HG02885 (cell line): Measurements from ENCODE around the gene ALDH1A2.
"Not testable (repeated sequence)": the region's sequence is repeated elsewhere in the genome, so short reads cannot be mapped to it uniquely, and the experiment has no call there.

Experiments used
- ATAC-seq: cut with Tn5 transposase; IDR thresholded peaks from one replicate; pipeline ENCODE4 v1.9.1; 2021; ENCODE audit warnings: mild to moderate bottlenecking; ENCODE audit not compliant: unreplicated experiment, poor library complexity

Gene ALDH1A2

GRCh38 chr15:58045376-58045775, 20.1 kb downstream of the ALDH1A2 start:
- not testable (repeated sequence) for ATAC-seq

- no peak for ATAC-seq
Observed at GRCh38 chr15:58044551-58044950, 21.0 kb downstream of the ALDH1A2 start.

DNA sequence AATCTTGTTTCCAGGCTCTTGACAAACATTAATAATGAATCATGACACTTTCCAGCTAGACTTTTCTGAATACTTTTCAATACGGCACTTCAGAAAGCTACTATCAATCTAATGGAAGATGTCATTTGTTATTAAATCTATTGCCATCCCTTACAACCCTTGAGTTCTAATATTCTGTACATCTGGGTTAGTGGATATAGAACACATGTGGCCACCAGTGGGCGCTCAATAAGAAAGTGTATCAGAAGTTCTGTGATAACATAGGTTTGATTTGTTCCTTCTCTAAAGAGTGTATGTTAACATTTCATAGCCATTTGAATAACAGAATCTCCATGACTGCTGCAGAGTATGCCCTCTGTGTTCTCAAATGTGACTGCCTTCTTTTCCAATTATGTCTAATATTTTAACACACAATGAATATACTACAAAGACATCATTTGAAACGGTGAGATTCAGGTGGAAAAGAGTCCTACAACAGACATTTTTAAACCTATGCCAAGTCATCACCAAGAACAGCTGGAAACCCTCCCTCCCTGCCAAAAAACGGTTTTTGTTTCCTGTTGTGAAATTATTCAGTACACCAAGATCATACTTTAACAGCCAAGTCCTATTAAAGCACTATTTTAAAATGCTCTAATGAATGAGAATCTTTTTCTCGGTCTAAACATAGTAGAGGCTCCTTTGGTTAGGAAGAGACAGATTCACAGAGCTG, 22.2 kb downstream of the ALDH1A2 start:
- ATAC-seq = no peak

DNA sequence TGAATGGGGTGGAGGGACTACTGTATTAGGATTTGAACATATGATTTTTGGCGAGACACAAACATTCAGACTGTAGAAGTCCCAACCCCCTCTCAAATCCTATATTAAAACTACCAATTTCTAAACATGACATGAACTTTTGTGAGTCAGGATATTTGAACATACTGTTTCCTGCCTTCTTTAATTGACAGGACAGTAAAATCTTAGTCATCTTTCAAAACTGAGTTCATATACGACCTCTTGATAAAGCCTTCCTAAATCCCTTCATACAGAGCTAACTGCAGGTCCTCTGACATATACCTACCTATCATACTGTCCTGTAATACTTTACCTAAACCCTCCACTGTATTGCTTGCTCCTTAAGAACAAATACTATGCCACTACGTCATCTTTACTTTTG, 23.5 kb downstream of the ALDH1A2 start:
- no peak for ATAC-seq

- ATAC-seq = no peak
Observed at GRCh38 chr15:58040150-58040549, 25.4 kb downstream of the ALDH1A2 start.

- no peak for ATAC-seq
Observed at GRCh38 chr15:58039079-58040035, 26.2 kb downstream of the ALDH1A2 start.

DNA sequence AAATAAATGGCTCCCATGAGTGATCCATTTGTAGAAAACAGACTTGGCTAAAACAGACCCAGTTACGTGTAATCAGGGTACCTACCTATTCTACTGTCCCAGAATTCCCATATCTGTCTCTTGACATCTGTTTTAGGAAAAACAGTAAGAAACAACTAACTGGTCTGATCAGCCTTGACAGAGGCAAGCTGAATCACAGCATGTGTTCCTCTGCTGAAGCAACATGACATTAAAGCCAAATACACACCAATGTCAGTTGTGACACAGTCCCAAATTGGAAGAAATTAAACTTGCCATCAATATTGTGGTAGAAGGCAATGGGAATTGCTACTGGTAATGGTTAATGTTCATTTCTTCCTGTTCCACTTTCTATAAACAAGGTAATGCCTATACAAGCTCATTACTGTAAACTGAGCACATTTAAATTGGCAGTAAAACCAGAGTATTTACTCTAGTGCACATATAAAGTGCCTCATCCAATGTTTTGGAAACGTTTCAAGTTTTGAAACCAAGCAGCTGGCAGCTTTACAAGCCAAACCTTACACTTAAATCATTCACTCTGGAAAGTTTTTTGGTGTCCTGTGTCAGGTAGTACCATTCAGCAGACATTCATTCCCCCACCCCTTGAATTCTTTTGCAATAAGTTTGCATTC, 27.0 kb downstream of the ALDH1A2 start:
- no peak for ATAC-seq

DNA sequence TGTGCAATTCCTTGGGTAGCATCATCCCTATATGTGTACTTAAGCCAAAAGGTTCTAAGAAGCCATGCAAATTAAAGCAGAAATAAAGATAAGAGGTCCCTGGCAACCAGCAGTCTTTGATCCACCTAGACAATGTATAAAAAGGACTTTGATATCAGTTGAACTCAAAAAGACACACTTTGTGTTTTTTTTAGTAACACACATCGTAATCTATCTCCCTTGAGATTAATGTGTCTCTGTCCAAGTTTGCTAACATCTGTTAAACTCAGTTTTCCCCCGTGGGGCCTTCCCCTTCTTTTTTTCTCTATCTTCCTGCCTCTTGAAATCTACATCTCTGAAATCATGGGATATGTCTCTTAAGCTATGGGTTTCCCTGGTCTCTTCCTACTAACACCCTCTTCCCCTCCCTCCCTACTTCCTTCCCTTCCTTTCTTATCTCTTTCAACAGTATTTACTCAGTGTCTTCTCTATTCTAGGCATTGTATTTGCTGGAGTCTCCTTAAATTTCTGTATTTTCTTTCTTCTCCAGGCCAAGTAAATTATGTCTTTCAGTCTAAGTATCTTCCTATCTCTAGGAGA, 27.7 kb downstream of the ALDH1A2 start:
- no peak for ATAC-seq

DNA sequence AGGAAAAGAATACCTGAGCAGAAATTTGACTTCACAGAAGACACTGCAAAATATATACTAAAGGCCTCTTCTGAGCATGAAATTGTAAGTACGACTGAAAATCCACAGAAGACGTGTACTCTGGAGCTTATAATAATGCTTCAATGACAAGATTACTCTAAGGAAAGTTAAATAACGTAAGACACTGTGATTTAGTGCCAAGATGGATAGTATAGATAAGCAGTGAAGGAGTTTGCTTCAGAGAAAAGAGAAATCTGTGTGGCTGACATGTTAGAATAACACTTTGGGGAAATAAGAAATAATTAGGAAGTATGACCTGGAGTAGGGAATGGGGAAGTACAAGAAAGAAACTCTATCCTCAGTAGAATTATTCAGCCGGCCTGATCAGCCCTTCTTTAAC, 28.9 kb downstream of the ALDH1A2 start:
- no peak for ATAC-seq

GRCh38 chr15:58028392-58028791, 37.1 kb downstream of the ALDH1A2 start:
- ATAC-seq = not testable (repeated sequence)

GRCh38 chr15:58026552-58026951, 39.0 kb downstream of the ALDH1A2 start:
- ATAC-seq = no peak

DNA sequence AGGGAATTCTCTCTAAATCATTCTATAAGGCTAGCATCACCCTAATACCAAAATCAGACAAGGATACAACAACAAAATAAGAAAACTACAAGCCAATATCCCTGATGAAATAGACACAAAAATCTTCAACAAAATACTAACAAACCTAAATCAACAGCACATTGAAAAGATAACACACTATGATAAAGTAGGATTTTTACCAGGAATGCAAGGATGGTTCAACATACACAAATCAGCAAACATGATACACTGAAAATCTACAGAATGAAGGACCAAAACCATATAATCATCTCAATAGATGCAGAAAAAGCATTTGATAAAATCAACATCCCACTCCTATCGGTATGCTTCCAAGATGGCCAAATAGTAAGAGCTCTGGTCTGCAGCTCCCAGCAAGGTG, 39.5 kb downstream of the ALDH1A2 start:
- ATAC-seq = no peak

- ATAC-seq = no peak
Observed at GRCh38 chr15:58021332-58022230, 43.9 kb downstream of the ALDH1A2 start.

DNA sequence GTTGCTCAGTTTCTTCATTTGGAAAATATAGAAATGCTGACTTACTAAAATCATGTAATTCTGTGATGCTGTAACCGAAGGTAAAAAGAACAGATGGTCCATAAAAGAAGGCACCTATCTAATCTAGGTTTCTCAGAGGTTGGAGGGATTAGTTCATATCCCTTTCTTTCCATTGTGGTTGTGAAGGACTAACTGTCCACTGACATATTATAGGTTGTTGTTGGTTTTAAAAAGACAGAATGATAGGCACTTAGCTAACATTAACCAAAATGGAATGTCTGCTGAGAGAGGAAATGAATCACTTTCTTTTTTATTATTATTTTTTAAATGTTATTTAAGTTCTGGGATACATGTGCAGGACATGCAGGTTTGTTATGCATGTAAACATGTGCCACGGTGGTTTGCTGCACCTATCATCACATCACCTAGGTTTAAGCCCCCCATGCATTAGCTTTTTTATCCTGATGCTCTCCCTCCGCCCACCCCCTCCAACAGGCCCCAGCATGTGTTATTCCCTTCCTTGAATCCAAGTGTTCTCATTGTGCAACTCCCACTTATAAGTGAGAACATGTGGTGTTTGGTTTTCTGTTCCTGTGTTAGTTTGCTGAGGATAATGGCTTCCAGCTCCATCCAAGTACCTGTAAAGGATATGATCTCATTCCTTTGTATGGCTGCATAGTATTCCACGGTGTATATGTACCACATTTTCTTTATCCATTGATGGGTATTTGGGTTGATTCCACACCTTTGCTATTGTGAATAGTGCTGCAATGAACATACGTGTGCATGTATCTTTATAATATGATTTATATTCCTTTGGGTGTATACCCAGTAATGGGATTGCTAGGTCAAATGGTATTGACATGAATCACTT, 45.8 kb downstream of the ALDH1A2 start:
- no peak for ATAC-seq

DNA sequence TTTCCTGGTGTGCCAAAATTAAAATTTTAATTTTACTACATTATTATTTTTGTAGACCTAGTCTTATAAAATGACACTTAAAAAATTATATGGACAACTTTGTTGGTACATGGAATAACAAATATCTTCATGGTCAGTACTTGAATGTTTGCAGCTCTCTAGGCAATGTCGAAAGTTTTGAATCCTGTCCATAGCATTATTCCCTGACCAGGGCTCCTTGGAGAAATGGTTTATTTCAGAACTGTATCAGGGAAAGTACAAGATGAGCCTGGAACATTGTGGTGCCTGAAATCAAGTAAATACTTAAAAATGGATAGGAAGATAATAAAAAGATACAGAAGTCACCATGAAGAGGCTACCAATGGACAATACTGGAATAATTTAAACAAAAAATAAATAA, 47.6 kb downstream of the ALDH1A2 start:
- ATAC-seq = no peak

DNA sequence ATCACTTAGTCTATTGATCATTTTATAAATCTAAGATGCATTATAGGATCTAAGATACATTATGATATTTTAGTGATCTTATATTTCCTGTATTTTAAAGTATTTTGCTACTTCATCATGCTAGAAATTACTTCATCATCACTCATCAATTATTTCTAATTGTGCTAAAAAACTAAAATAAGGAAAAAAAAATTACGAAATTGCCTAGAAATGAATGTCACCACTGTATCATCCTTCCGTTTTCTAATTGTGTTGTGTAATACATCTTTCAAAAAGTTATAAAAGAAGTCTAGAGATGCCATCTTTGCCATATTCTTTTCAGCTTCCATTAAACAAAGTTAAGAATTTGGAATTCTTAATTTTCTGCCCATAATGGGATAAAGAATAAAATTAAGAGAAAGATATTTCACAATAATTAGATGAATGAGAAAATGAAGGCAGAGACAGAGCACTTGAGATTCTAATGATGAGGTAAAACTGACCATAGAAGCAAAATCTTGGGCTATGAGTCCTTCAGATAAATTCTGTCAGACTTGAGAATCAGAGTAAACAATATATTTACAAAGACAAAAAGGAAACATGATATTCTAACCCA, 48.8 kb downstream of the ALDH1A2 start:
- ATAC-seq = no peak

DNA sequence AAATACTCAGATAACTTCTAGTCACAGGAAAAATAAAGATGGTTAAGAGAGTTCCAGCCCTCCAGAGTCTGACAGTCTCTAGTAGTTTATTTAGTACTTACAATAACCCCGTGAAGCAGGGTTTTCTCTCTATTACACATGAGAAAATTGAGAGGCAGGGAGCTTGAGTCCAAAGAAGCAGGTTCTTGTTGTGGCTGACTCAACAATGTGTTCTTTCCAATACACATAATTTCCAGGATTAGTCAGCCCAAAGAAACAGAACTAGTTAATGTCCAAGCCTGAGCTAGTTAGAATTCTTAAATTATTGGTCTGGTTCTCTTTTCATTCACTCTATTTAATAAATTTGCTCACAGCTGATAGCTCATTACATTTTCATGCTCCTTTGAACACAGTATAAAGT, 49.9 kb downstream of the ALDH1A2 start:
- ATAC-seq = no peak

GRCh38 chr15:58014470-58014869, 51.0 kb downstream of the ALDH1A2 start:
- no peak for ATAC-seq
